NB4 (cell line): ENCODE measurements around the gene NEMP1.
"Not testable (repeated sequence)": the region's sequence is repeated elsewhere in the genome, so short reads cannot be mapped to it uniquely, and the experiment has no call there.

ENCODE experiments used
- DNase-seq: peaks from one replicate; pipeline ENCODE4 v3.0.0; 2010; ENCODE audit warnings: low read depth
- H3K4me3 ChIP-seq: one replicate; pipeline ENCODE4 v1.5.1; 2011; ENCODE audit warnings: mild to moderate bottlenecking, low read depth, low read length, moderate library complexity
- MYC ChIP-seq: IDR thresholded peaks from 2 replicates; pipeline ENCODE4 v1.6.1; 2011; ENCODE audit warnings: low read depth, low read length
- POLR2A ChIP-seq: IDR thresholded peaks from 2 replicates; pipeline ENCODE4 v1.6.1; 2011; ENCODE audit warnings: mild to moderate bottlenecking; ENCODE audit not compliant: insufficient read length; ENCODE audit errors: extremely low read depth
- TF ChIP-seq, protein P1 (sequence below): IDR thresholded peaks from one replicate; pipeline ENCODE4 v1.5.1; 2012; ENCODE audit warnings: low read depth, low read length
- TF ChIP-seq, protein P2 (sequence below): IDR thresholded peaks from 2 replicates; pipeline ENCODE4 v1.6.1; 2011; ENCODE audit warnings: low read depth, low read length

Gene NEMP1

GRCh38 chr12:57069523-57069922, 9.1 kb downstream of the NEMP1 start:
- peak; percentile 97 for DNase-seq
- no peak overlapping the region for H3K4me3 ChIP-seq
- TF ChIP-seq POLR2A (no peak), MYC (peak; percentile 34; the same call in 1 of the 2 replicates)
- TF ChIP-seq, protein P1, sequence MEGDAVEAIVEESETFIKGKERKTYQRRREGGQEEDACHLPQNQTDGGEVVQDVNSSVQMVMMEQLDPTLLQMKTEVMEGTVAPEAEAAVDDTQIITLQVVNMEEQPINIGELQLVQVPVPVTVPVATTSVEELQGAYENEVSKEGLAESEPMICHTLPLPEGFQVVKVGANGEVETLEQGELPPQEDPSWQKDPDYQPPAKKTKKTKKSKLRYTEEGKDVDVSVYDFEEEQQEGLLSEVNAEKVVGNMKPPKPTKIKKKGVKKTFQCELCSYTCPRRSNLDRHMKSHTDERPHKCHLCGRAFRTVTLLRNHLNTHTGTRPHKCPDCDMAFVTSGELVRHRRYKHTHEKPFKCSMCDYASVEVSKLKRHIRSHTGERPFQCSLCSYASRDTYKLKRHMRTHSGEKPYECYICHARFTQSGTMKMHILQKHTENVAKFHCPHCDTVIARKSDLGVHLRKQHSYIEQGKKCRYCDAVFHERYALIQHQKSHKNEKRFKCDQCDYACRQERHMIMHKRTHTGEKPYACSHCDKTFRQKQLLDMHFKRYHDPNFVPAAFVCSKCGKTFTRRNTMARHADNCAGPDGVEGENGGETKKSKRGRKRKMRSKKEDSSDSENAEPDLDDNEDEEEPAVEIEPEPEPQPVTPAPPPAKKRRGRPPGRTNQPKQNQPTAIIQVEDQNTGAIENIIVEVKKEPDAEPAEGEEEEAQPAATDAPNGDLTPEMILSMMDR = peak; percentile 92
- TF ChIP-seq, protein P2, sequence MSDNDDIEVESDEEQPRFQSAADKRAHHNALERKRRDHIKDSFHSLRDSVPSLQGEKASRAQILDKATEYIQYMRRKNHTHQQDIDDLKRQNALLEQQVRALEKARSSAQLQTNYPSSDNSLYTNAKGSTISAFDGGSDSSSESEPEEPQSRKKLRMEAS = peak; percentile 69

DNA sequence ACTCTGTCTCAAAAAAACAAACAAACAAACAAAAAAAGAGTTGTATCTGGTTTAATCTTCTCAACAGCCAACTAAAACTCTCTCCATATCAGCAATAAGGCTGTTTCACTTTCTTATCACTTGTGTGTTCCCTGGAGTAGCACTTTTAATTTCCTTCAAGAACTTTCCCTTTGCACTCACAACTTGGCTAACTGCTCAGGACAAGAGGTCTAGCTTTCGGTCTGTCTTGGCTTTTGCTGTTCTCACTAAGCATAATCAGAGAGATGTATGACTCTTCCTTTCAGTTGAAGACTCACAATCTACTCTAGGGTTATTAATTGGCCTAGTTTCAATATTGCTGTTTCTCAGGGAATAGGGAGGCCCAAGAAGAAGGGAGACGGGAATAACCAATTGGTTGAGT, 12.3 kb downstream of the NEMP1 start:
- no peak for DNase-seq
- H3K4me3 ChIP-seq = no peak overlapping the region
- TF ChIP-seq POLR2A (no peak), MYC (no peak)

GRCh38 chr12:57063991-57064685, 14.5 kb downstream of the NEMP1 start:
- H3K4me3 ChIP-seq = no peak overlapping the region
- peak; percentile 23 for DNase-seq
- TF ChIP-seq, protein P2 = no peak
- TF ChIP-seq POLR2A (no peak), MYC (no peak)
- TF ChIP-seq, protein P1 = no peak

DNA sequence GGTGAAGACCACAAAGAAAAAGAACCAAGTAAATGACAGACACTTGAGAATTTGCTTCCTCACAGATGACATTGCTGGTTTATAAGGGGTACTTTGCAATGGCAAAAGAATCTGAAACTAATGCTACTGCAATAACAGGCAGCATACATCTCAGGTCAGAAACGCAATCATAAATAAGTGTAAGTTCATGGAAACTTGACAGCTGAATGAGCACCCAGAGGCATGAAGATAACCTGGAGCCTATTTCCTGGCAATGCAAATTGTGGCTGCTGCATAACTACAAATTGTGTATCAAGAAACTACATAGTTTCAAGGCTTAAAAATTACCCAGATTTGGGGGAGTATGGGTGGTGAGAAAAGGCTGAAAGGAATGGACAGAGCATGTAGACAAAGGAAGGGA, 20.1 kb downstream of the NEMP1 start:
- no peak for DNase-seq
- TF ChIP-seq MYC (no peak), POLR2A (no peak)
- TF ChIP-seq, protein P2 = no peak
- TF ChIP-seq, protein P1 = no peak
- H3K4me3 ChIP-seq = no peak overlapping the region

DNA sequence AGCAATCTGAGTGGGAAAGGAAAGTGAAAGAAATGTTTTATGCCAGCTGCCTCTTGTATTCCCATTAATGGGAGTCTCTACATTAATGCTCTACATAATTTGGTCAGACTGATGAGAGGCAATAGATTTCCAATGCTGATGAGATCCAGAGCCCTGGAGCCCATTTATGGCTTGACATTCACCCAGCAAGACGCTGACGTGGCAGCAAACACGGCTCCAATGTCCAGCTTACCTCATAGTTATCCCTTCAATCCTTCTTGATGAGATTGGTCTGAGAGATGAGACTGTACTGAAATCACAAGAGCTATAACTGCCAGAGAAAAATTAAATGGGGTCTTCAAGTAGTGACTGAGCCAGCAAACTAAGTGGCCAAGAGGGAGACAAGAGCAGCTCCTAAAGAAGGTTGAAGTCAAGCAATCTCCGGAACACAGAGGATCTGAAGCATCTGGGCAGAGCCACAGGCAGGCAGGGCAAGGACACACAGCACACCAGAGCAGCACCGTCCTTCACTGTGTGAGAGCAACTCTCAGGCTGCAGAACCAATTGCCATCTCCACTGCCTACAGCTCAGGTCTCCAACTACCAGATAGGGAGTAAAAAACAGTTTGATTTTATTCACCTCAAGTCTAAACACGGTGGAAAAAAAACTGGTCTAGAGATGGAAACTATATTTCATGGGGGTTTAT, 21.4 kb downstream of the NEMP1 start:
- no peak for DNase-seq
- TF ChIP-seq MYC (no peak), POLR2A (no peak)
- TF ChIP-seq, protein P2 = no peak
- no peak overlapping the region for H3K4me3 ChIP-seq

DNA sequence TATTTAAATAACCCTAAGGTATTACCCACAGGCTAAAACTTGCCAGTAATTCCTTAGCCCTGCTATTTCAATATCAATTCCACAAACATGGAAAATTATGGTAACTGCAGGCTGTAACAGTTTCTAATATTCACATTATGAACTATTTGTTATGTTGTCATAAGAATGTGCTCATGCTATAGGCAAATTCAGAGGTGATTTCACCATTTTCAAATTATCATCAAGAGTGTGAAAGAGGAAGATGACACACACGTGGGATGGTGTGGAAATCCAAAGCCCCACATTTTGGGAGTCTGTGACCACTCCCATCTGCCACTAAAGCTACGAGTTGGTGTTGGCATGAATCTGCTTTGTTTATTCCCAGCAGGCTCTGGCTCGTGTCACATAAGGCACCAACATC, 22.8 kb downstream of the NEMP1 start:
- TF ChIP-seq, protein P2 = no peak
- no peak for TF ChIP-seq POLR2A
- TF ChIP-seq MYC = no peak
- TF ChIP-seq, protein P1 = no peak
- peak; percentile 74 for DNase-seq
- no peak overlapping the region for H3K4me3 ChIP-seq

- not testable (repeated sequence) for DNase-seq, H3K4me3 ChIP-seq
Measured at GRCh38 chr12:57053901-57054300, 24.7 kb downstream of the NEMP1 start.

DNA sequence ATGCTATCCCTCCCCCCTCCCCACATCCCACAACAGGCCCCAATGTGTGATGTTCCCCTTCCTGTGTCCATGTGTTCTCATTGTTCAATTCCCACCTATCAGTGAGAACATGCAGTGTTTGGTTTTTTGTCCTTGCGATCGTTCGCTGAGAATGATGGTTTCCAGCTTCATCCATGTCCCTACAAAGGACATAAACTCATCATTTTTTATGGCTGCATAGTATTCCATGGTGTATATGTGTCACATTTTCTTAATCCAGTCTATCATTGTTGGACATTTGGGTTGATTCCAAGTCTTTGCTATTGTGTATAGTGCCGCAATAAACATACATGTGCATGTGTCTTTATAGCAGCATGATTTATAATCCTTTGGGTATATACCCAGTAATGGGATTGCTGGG, 25.4 kb downstream of the NEMP1 start:
- not testable (repeated sequence) for H3K4me3 ChIP-seq

More for the DNA sequence above, 25.4 kb downstream of the NEMP1 start:
- not testable (repeated sequence) for DNase-seq
